HCT116 (cell line): ENCODE measurements around the gene CAPN15.
A peak's percentile ranks its signal among the peaks of the same experiment; 100 is the strongest.

Source experiments
- CEBPB ChIP-seq: IDR thresholded peaks from 2 replicates; pipeline ENCODE4 v1.6.1; 2012; ENCODE audit warnings: low read depth
- EZH2 ChIP-seq: fragments of 200-600 bp; sonication (generic); IDR thresholded peaks from 2 replicates; pipeline ENCODE4 v1.6.1; 2017; ENCODE audit warnings: antibody characterized with exemption, mixed run types
- EZH2phosphoT487 ChIP-seq: fragments of 200-600 bp; IDR thresholded peaks from 2 replicates; pipeline ENCODE4 v1.6.1; 2018; ENCODE audit warnings: antibody characterized with exemption, borderline replicate concordance
- POLR2A ChIP-seq: IDR thresholded peaks from 2 replicates; pipeline ENCODE4 v1.7.0; 2011; ENCODE audit warnings: borderline replicate concordance; ENCODE audit not compliant: insufficient read depth, insufficient read length; ENCODE audit errors: extremely low read depth
- POLR2AphosphoS5 ChIP-seq: IDR thresholded peaks from 2 replicates; pipeline ENCODE4 v1.6.1; 2011; ENCODE audit warnings: mild to moderate bottlenecking, low read depth, low read length, moderate library complexity
- RAD21 ChIP-seq: IDR thresholded peaks from 2 replicates; pipeline ENCODE4 v1.6.1; 2012; ENCODE audit warnings: low read depth, mild to moderate bottlenecking
- SIN3A ChIP-seq: IDR thresholded peaks from 2 replicates; pipeline ENCODE4 v1.6.1; 2012; ENCODE audit warnings: low read depth
- SP1 ChIP-seq: IDR thresholded peaks from 2 replicates; pipeline ENCODE4 v1.6.1; 2012; ENCODE audit warnings: low read depth
- SRF ChIP-seq: IDR thresholded peaks from 2 replicates; pipeline ENCODE4 v1.6.1; 2012; ENCODE audit warnings: low read depth
- TCF7L2 ChIP-seq: IDR thresholded peaks from 2 replicates; pipeline ENCODE4 v1.7.0; 2011; ENCODE audit warnings: borderline replicate concordance, inconsistent platforms; ENCODE audit not compliant: insufficient read depth, insufficient read length; ENCODE audit errors: extremely low read depth
- ZFX ChIP-seq: fragments of 450-650 bp; IDR thresholded peaks from 2 replicates; pipeline ENCODE4 v1.6.1; 2017
- ZNF274 ChIP-seq: fragments of 200-500 bp; sonication (Bioruptor generic); IDR thresholded peaks from 2 replicates; pipeline ENCODE4 v1.6.1; 2014; ENCODE audit warnings: mild to moderate bottlenecking, low read depth, low read length, inconsistent platforms
- TF ChIP-seq, protein P1 (sequence below), 3 experiments: fragments of 200-600 bp in 1 of 3; sonication (generic) in 1 of 3; IDR thresholded peaks in 2 of 3; conservative IDR thresholded peaks in 1 of 3; 2 replicates each; pipeline ENCODE4 v1.5.1; 2012 to 2017; ENCODE audit warnings: low read depth in 2 of 3, low read length in 2 of 3, antibody characterized with exemption in 1 of 3, borderline replicate concordance in 1 of 3, control low read depth in 1 of 3, mild to moderate bottlenecking in 1 of 3, mixed read lengths in 1 of 3, mixed run types in 1 of 3, moderate library complexity in 1 of 3; ENCODE audit not compliant: insufficient read depth in 1 of 3
- TF ChIP-seq, protein P2 (sequence below): IDR thresholded peaks from 2 replicates; pipeline ENCODE4 v1.6.1; 2012

DNA sequence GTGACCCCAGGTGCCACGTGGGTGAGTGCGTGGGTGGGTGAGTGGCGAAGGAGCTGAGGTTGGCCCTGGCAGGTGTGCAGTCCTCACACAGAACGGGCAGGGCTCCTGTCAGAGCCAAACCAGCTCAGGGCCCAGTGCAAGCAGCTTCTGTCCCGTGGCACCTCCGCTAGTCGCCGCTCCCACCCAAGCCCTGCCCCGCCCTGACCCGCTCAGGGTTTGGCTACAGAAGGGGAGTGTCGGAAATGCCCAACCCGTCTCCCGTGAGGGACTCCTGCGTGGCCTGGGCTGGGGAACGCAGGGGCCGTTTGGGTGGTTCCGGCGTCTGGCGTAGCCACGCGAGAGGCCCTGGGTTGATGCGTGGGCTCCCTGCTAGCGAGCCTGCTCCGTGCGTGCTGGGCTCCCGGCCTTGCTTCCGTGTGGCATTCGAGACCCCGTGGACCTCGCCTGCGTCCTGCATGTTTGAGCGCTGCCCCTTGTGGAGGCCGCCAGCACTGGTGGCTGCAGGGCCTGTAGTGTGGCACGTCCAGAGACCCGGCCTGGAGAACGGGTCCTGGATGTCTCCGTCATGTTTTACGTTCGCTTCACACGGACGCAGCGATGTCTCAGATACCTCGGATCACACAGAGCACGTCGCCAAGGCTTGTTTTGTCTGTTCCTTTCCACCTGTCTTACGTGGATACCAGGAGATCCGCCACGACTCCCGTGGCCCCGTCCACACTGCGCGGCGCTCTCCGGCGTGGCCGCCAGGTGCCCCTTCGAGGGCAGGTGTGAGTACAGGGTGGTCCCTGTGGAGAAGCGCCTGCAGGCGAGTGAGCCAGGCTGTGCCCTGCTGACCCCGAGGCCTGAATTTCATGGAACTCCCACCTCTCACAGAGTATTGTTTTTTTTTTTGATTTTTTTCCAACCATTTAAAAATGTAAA, 10.2 kb downstream of the CAPN15 start:
- TF ChIP-seq, protein P1, sequence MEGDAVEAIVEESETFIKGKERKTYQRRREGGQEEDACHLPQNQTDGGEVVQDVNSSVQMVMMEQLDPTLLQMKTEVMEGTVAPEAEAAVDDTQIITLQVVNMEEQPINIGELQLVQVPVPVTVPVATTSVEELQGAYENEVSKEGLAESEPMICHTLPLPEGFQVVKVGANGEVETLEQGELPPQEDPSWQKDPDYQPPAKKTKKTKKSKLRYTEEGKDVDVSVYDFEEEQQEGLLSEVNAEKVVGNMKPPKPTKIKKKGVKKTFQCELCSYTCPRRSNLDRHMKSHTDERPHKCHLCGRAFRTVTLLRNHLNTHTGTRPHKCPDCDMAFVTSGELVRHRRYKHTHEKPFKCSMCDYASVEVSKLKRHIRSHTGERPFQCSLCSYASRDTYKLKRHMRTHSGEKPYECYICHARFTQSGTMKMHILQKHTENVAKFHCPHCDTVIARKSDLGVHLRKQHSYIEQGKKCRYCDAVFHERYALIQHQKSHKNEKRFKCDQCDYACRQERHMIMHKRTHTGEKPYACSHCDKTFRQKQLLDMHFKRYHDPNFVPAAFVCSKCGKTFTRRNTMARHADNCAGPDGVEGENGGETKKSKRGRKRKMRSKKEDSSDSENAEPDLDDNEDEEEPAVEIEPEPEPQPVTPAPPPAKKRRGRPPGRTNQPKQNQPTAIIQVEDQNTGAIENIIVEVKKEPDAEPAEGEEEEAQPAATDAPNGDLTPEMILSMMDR (IDR thresholded peaks at IDR 0.05 in 2 of 3, conservative IDR thresholded peaks at IDR 0.05 in 1 of 3; ENCODE audit: borderline replicate concordance in 1 of 3, insufficient read depth in 1 of 3, low read depth in 2 of 3, low read length in 2 of 3): peak in 1 of 3 experiments; percentile 19; a peak in 2 of 6 replicates
- no peak for TF ChIP-seq ZFX
- no peak for TF ChIP-seq POLR2A
- TF ChIP-seq TCF7L2: no peak
- TF ChIP-seq SIN3A: no peak
- TF ChIP-seq ZNF274: no peak
- no peak for TF ChIP-seq EZH2phosphoT487
- no peak for TF ChIP-seq POLR2AphosphoS5
- TF ChIP-seq CEBPB: no peak
- no peak for TF ChIP-seq SRF
- TF ChIP-seq SP1: no peak
- TF ChIP-seq, protein P2, sequence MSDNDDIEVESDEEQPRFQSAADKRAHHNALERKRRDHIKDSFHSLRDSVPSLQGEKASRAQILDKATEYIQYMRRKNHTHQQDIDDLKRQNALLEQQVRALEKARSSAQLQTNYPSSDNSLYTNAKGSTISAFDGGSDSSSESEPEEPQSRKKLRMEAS: no peak
- no peak for TF ChIP-seq EZH2
- TF ChIP-seq RAD21: no peak
